ENCODE measurements around the gene FGF18. TPM values are rescaled to one million over a fixed set of nuclear protein-coding genes. Genes with fewer than 3 reads are reported as not detected.

The FGF18 gene
- total RNA-seq, 4 donors from 2014 or later, result 0.20 TPM; not detected in 3

DNA sequence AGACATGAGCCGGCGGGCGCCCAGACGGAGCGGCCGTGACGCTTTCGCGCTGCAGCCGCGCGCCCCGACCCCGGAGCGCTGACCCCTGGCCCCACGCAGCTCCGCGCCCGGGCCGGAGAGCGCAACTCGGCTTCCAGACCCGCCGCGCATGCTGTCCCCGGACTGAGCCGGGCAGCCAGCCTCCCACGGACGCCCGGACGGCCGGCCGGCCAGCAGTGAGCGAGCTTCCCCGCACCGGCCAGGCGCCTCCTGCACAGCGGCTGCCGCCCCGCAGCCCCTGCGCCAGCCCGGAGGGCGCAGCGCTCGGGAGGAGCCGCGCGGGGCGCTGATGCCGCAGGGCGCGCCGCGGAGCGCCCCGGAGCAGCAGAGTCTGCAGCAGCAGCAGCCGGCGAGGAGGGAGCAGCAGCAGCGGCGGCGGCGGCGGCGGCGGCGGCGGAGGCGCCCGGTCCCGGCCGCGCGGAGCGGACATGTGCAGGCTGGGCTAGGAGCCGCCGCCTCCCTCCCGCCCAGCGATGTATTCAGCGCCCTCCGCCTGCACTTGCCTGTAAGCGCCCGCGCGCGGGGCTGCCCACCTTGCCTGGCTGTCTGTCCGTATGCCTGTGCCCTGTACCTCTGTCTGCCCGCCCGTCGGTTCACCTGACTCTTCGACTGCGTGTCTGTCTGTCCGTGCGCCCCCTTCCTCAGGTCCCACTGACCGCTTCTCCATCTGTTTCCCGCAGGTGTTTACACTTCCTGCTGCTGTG lies 412 bp downstream of the FGF18 start:
- no peak overlapping the region for H3K27ac ChIP-seq
- peaks cover 0 to 6% (median 0%) of the 10 kb centered on the region in 3 donors for H3K27me3 ChIP-seq
- intact Hi-C loops (cut with DNase I; ENCODE audit: low total_unique reads), result loop anchor here (2.0 to 5.0 kb wide), 3 partner anchors 437 to 622 kb away; no protein-coding TSS in a partner anchor
- no peak for DNase-seq
- no peaks in the 10 kb centered on the region for H3K9me3 ChIP-seq
- ATAC-seq, result peak; percentile 14 to 29
- in situ Hi-C loops (cut with MboI; ENCODE audit: low sequenced_read_pairs in 4 of 4), result loop anchor here (5.0 to 25.0 kb wide), 5 partner anchors 467 to 617 kb away; no protein-coding TSS in a partner anchor
- no peaks in the 10 kb centered on the region for H3K36me3 ChIP-seq
- peaks cover 20 to 21% of the 10 kb centered on the region in 2 donors for H3K4me1 ChIP-seq
- TF ChIP-seq POLR2A (IDR thresholded peaks at IDR 0.05), result no peak
- TF ChIP-seq, protein P1, sequence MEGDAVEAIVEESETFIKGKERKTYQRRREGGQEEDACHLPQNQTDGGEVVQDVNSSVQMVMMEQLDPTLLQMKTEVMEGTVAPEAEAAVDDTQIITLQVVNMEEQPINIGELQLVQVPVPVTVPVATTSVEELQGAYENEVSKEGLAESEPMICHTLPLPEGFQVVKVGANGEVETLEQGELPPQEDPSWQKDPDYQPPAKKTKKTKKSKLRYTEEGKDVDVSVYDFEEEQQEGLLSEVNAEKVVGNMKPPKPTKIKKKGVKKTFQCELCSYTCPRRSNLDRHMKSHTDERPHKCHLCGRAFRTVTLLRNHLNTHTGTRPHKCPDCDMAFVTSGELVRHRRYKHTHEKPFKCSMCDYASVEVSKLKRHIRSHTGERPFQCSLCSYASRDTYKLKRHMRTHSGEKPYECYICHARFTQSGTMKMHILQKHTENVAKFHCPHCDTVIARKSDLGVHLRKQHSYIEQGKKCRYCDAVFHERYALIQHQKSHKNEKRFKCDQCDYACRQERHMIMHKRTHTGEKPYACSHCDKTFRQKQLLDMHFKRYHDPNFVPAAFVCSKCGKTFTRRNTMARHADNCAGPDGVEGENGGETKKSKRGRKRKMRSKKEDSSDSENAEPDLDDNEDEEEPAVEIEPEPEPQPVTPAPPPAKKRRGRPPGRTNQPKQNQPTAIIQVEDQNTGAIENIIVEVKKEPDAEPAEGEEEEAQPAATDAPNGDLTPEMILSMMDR (IDR thresholded peaks at IDR 0.05 in 4 of 5, conservative IDR thresholded peaks at IDR 0.05 in 1 of 5), result no peak
- H3K4me3 ChIP-seq, result peak overlapping the region; percentile 43 to 51 (median 46)

DNA sequence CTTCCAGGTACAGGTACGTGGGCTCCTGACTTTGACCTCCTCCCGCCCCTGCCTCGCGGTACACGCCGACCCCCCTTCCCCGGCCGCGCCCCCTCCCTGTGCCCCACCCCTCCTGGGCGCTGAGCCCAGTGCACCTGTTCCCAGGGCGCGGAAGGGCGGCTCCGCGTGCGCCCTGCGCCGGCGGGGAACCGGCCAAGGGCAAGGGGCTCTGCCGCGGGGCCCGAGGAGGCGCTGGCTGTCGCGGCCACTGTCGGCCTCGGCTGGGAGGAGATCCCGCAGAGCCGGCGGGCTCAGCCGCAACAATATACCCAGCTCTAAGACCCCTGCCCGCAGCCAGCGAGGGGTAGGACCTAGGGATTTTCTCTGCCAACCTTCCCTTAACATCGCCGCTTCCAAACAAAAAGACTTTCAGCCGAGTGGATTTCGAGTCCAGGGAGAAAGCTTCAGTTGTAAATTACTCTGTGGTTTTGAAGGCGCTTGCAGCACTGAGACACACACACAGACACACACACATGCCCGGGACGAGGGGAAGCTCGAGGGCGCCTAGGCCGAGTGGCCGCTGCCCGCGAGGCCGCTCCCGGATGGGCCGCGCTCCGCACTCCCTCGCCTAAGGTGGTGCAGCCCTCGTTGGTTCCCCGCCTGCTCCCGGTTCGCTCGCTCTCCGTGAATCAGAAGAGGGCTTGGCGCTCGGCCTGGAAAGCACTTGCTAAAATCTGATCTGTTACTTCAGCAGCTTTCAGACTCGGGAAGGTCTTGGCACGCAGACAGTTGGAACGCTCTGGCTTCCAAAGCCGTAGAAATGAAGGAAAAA lies 1.2 kb downstream of the FGF18 start:
- Histone ChIP-seq H3K27me3 (peaks cover 0 to 6% (median 0%) of the 10 kb centered on the region in 3 donors), H3K36me3 (no peaks in the 10 kb centered on the region), H3K9me3 (no peaks in the 10 kb centered on the region), H3K27ac (no peak overlapping the region), H3K4me3 (peak overlapping the region; percentile 41 to 50 (median 43)), H3K4me1 (peaks cover 20 to 21% of the 10 kb centered on the region in 2 donors)
- ATAC-seq (peak in 1 of 2 donors; percentile 44), DNase-seq (peak; percentile 57 to 58)
- in situ Hi-C loops (cut with MboI; ENCODE audit: low sequenced_read_pairs in 4 of 4) (loop anchor here (25.0 kb wide), 2 partner anchors 467 to 617 kb away; no protein-coding TSS in a partner anchor), intact Hi-C loops (cut with DNase I; ENCODE audit: low total_unique reads) (no loop called here)
- no peak for TF ChIP-seq POLR2A (IDR thresholded peaks at IDR 0.05)
- TF ChIP-seq, protein P1 (IDR thresholded peaks at IDR 0.05 in 4 of 5, conservative IDR thresholded peaks at IDR 0.05 in 1 of 5), result no peak

DNA sequence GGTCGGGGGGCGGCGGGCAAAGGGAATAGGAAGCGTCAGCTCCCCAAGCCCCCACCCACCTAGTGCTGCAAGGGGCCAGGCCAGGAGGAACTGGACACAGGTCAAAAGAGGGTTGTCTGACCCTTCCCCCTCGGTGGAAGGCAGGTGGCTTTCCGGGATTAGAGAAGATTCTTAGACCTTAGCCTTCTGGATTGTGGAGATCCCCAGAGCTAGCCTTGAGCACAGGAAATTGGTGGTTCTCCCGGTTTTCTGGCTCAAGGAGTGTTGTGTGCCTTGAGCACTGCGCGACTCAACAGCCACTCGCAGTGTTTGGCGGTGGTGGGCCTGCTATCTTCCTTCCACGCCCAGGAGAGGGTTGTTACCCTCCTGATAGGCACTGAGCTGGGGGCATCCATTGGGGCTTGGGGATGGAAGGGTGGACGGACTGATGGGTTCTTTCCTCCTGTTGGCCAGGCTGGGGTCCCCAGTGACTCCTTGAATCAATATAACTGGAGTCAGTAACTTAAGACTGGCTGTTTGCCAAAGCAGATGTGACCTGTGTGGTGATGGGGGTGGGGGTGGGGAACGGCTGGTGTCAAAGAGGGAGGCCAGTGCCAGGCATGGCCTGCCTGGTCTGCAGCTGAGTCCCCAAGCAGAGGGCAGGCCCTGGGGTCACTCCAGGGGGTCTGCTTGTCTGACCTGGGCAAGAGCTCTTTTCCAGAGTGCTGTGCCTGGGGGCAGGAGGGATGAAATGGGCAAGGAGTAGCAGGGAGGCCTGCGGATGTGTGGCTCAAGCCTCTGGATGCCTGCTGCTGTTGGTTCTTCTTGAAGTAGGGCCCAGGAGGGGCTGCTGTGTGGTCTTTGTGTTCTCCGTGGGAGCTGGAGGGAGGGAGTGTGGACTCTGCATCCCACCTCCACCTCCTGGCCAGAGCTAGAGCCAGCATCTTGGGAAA lies 2.1 kb downstream of the FGF18 start:
- in situ Hi-C loops (cut with MboI; ENCODE audit: low sequenced_read_pairs in 4 of 4), result loop anchor here (25.0 kb wide), 2 partner anchors 466 to 616 kb away; no protein-coding TSS in a partner anchor
- no peak for DNase-seq
- intact Hi-C loops (cut with DNase I; ENCODE audit: low total_unique reads), result no loop called here
- TF ChIP-seq POLR2A (IDR thresholded peaks at IDR 0.05), result no peak
- TF ChIP-seq, protein P1 (IDR thresholded peaks at IDR 0.05 in 4 of 5, conservative IDR thresholded peaks at IDR 0.05 in 1 of 5), result no peak
- Histone ChIP-seq H3K36me3 (no peaks in the 10 kb centered on the region), H3K27ac (no peak overlapping the region), H3K4me3 (peak overlapping the region in 1 of 4 donors; percentile 43), H3K9me3 (no peaks in the 10 kb centered on the region), H3K27me3 (peaks cover 0 to 6% (median 0%) of the 10 kb centered on the region in 3 donors), H3K4me1 (peaks cover 20 to 21% of the 10 kb centered on the region in 2 donors)
- ATAC-seq, result no peak

DNA sequence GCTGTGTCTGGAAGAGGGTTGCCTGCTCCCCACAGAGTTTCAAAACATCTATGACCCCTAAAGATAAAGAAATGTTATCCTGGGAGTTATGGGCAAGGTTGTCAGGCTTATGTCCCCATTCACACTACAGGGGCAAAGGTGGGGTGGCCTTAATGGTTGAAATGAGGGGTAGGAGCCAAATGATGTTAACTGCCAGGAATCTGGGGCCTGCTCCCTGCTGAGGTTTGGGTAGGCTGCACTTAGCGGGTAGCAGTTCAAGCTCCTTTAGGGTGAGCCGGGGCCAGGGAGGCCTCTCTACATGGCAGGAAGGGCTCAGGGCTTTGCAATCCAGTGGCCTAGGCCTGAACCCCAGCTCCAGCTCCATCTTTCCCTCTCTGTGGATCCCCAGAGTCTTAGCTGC lies 3.0 kb downstream of the FGF18 start:
- no peaks in the 10 kb centered on the region for H3K9me3 ChIP-seq
- no peak for DNase-seq
- no peak overlapping the region for H3K27ac ChIP-seq
- no peak overlapping the region for H3K4me3 ChIP-seq
- peaks cover 20 to 21% of the 10 kb centered on the region in 2 donors for H3K4me1 ChIP-seq
- TF ChIP-seq, protein P1 (IDR thresholded peaks at IDR 0.05 in 4 of 5, conservative IDR thresholded peaks at IDR 0.05 in 1 of 5), result no peak
- TF ChIP-seq POLR2A (IDR thresholded peaks at IDR 0.05), result no peak
- H3K36me3 ChIP-seq, result no peaks in the 10 kb centered on the region
- intact Hi-C loops (cut with DNase I; ENCODE audit: low total_unique reads), result no loop called here
- in situ Hi-C loops (cut with MboI; ENCODE audit: low sequenced_read_pairs in 4 of 4), result loop anchor here (25.0 kb wide), 2 partner anchors 465 to 615 kb away; no protein-coding TSS in a partner anchor
- no peak for ATAC-seq
- peaks cover 0 to 6% (median 0%) of the 10 kb centered on the region in 3 donors for H3K27me3 ChIP-seq

Data from gastrocnemius medialis (tissue), 4 donors.